ENCODE data around the gene DDX25. TPM values are rescaled to one million over a fixed set of nuclear protein-coding genes. Genes with fewer than 3 reads are reported as not detected.

The DDX25 gene
- total and polyA plus RNA-seq, 10 donors: 0.11 to 1.8 (median 0.34) TPM; not detected in 2

- intact Hi-C loops (cut with DNase I; ENCODE audit: low total_unique reads): no loop called here
- Histone ChIP-seq H3K27me3 (replicated peaks in 1 of 7) (peaks cover 0 to 12% (median 0%) of the 10 kb centered on the region in 7 donors), H3K9me3 (no peaks in the 10 kb centered on the region), H3K27ac (no peak overlapping the region), H3K4me1 (peaks cover 0 to 7% (median 0%) of the 10 kb centered on the region in 6 donors), H3K4me3 (no peak overlapping the region), H3K36me3 (no peaks in the 10 kb centered on the region)
- peak; percentile 27 for DNase-seq
- TF ChIP-seq POLR2AphosphoS5 (IDR thresholded peaks at IDR 0.05) (no peak), POLR2A (IDR thresholded peaks at IDR 0.05) (no peak)
- TF ChIP-seq, protein P1, sequence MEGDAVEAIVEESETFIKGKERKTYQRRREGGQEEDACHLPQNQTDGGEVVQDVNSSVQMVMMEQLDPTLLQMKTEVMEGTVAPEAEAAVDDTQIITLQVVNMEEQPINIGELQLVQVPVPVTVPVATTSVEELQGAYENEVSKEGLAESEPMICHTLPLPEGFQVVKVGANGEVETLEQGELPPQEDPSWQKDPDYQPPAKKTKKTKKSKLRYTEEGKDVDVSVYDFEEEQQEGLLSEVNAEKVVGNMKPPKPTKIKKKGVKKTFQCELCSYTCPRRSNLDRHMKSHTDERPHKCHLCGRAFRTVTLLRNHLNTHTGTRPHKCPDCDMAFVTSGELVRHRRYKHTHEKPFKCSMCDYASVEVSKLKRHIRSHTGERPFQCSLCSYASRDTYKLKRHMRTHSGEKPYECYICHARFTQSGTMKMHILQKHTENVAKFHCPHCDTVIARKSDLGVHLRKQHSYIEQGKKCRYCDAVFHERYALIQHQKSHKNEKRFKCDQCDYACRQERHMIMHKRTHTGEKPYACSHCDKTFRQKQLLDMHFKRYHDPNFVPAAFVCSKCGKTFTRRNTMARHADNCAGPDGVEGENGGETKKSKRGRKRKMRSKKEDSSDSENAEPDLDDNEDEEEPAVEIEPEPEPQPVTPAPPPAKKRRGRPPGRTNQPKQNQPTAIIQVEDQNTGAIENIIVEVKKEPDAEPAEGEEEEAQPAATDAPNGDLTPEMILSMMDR (IDR thresholded peaks at IDR 0.05 in 8 of 11, conservative IDR thresholded peaks at IDR 0.05 in 3 of 11): no peak
- 82 to 92% (median 87%) methylated on average over 12 of the region's 12 CpGs for WGBS, 5 donors
These were observed 31.4 kb downstream of the DDX25 start for GRCh38 chr11:125935618-125936199.

GRCh38 chr11:125938418-125938817 lies 34.1 kb downstream of the DDX25 start:
- 79 to 89% (median 85%) methylated on average over 5 of the region's 5 CpGs for WGBS, 5 donors
- Histone ChIP-seq H3K4me3 (no peak overlapping the region), H3K4me1 (peaks cover 0 to 7% (median 0%) of the 10 kb centered on the region in 6 donors), H3K36me3 (no peaks in the 10 kb centered on the region), H3K9me3 (no peaks in the 10 kb centered on the region), H3K27ac (no peak overlapping the region), H3K27me3 (replicated peaks in 1 of 7) (peaks cover 0 to 9% (median 0%) of the 10 kb centered on the region in 7 donors)
- DNase-seq: peak; percentile 36
- no peak for TF ChIP-seq POLR2AphosphoS5 (IDR thresholded peaks at IDR 0.05)
- TF ChIP-seq, protein P1 (IDR thresholded peaks at IDR 0.05 in 8 of 11, conservative IDR thresholded peaks at IDR 0.05 in 3 of 11): no peak
- no peak for TF ChIP-seq POLR2A (IDR thresholded peaks at IDR 0.05)
- intact Hi-C loops (cut with DNase I; ENCODE audit: low total_unique reads): no loop called here

DNA sequence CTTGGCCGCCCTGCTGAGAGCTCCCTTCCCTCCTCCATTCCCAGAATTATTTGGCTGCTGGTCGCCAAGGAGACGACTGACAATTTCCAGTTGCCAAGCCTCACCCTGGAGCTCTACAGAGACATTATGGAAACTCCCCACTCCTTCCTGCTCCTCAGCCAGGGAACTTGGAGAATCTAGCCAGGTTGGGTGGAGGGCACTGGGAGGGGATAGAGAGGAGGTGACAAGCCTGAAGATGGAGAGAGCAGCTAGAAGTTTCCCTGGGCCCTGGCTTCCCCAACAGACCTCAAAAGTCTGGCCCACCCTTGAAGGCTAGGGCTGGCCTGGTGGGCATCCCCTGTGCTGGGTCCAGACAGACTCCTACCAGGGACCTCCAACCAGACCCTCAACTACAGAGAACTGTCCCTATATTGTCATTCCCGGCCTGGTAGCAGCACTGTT lies 34.8 kb downstream of the DDX25 start:
- Histone ChIP-seq H3K9me3 (no peaks in the 10 kb centered on the region), H3K27me3 (replicated peaks in 1 of 7) (peaks cover 0 to 9% (median 0%) of the 10 kb centered on the region in 7 donors), H3K27ac (no peak overlapping the region), H3K36me3 (no peaks in the 10 kb centered on the region), H3K4me3 (no peak overlapping the region), H3K4me1 (peaks cover 0 to 7% (median 0%) of the 10 kb centered on the region in 6 donors)
- intact Hi-C loops (cut with DNase I; ENCODE audit: low total_unique reads): no loop called here
- WGBS, 5 donors: 54 to 85% (median 80%) methylated on average over 4 of the region's 4 CpGs
- peak; percentile 32 for DNase-seq
- TF ChIP-seq, protein P1 (IDR thresholded peaks at IDR 0.05 in 8 of 11, conservative IDR thresholded peaks at IDR 0.05 in 3 of 11): no peak
- no peak for TF ChIP-seq POLR2A (IDR thresholded peaks at IDR 0.05)
- TF ChIP-seq POLR2AphosphoS5 (IDR thresholded peaks at IDR 0.05): no peak

DNA sequence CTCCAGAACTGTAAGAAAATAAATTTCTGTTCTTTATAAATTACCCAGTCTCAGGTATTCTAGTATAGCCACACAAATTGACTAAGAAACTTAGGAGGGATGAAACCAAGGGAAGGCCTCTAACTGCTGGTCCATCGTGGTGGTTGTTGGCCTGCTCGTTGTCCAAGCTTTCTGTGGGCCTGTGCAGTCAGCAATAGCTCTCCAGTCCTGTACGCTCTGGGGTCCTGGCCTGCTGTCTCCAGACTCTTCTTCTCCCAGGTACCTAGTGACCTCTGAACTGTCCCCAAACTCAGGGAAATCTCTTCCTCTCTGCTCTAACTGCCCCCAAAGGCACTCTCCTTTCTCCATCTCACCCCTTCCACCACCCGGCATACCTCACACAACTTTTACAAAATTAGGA lies 35.8 kb downstream of the DDX25 start:
- DNase-seq: peak; percentile 22
- intact Hi-C loops (cut with DNase I; ENCODE audit: low total_unique reads): no loop called here
- no peak overlapping the region for H3K4me3 ChIP-seq
- H3K4me1 ChIP-seq: peaks cover 0 to 7% (median 0%) of the 10 kb centered on the region in 6 donors
- no peak overlapping the region for H3K27ac ChIP-seq
- H3K9me3 ChIP-seq: no peaks in the 10 kb centered on the region
- no peaks in the 10 kb centered on the region for H3K36me3 ChIP-seq
- TF ChIP-seq POLR2AphosphoS5 (IDR thresholded peaks at IDR 0.05) (no peak), POLR2A (IDR thresholded peaks at IDR 0.05) (no peak)
- TF ChIP-seq, protein P1 (IDR thresholded peaks at IDR 0.05 in 8 of 11, conservative IDR thresholded peaks at IDR 0.05 in 3 of 11): no peak
- peaks cover 0 to 9% (median 0%) of the 10 kb centered on the region in 7 donors for H3K27me3 ChIP-seq (replicated peaks in 1 of 7)
- 95 to 99% (median 96%) methylated on average over 4 of the region's 4 CpGs for WGBS, 5 donors
